Tibial nerve (tissue), 4 donors: ENCODE measurements around the gene TMED1. TPM values are rescaled to one million over a fixed set of nuclear protein-coding genes. Genes with fewer than 3 reads are reported as not detected.

Source experiments
- DNase-seq, 2 donors: peaks; one replicate each; pipeline ENCODE4 v3.0.0-alpha.2; 2019; ENCODE audit warnings: low spot score in 2 of 2
- H3K27ac ChIP-seq, 4 donors: fragments of 200-600 bp; sonication (generic) in 3 of 4; one replicate each; pipeline ENCODE4 v1.5.1; 2017 to 2019; ENCODE audit warnings: mild to moderate bottlenecking in 1 of 4
- H3K27me3 ChIP-seq, 2 donors: fragments of 200-600 bp; sonication (generic) in 1 of 2; one replicate each; pipeline versions ENCODE4 v1.5.1 to v1.6.0; 2017 to 2019
- H3K36me3 ChIP-seq, 3 donors: fragments of 200-600 bp; sonication (generic); one replicate each; pipeline ENCODE4 v1.5.1; 2018 to 2019
- H3K4me1 ChIP-seq, 4 donors: fragments of 200-600 bp; sonication (generic) in 3 of 4; one replicate each; pipeline ENCODE4 v1.5.1; 2017 to 2019
- H3K4me3 ChIP-seq, 4 donors: fragments of 200-600 bp; sonication (generic) in 3 of 4; one replicate each; pipeline ENCODE4 v1.5.1; 2017 to 2019; ENCODE audit warnings: mild to moderate bottlenecking in 1 of 4, moderate library complexity in 1 of 4
- H3K9me3 ChIP-seq, 4 donors: fragments of 200-600 bp; sonication (generic) in 3 of 4; one replicate each; pipeline ENCODE4 v1.5.1; 2017 to 2019
- CTCF ChIP-seq, 5 experiments: fragments of 200-600 bp in 3 of 5; fragments of 450-650 bp in 2 of 5; sonication (generic) in 3 of 5; IDR thresholded peaks; one replicate each; pipeline ENCODE4 v1.5.1; 2016 to 2019; ENCODE audit warnings: antibody characterized with exemption in 5 of 5, mild to moderate bottlenecking in 3 of 5, moderate library complexity in 2 of 5
- EP300 ChIP-seq, 2 donors: sonication (generic); formaldehyde crosslinking; IDR thresholded peaks; one replicate each; pipeline ENCODE4 v1.6.1; 2017; ENCODE audit warnings: antibody characterized with exemption in 2 of 2, mild to moderate bottlenecking in 1 of 2
- POLR2A ChIP-seq, 2 donors: fragments of 450-650 bp; IDR thresholded peaks; one replicate each; pipeline ENCODE4 v1.6.1; 2017; ENCODE audit warnings: antibody characterized with exemption in 2 of 2, mild to moderate bottlenecking in 2 of 2, moderate library complexity in 2 of 2
- WGBS, 2 donors: methylation state at CpG; one replicate each; pipeline ENCODE4 v1.1.5; 2018; 5-methylcytosine and 5-hydroxymethylcytosine counted together
- total RNA-seq, 4 donors: library from RNA; depleted of rRNA; stranded (reverse); fragments of >200 nt; gene quantifications; one replicate each; pipeline ENCODE4 v1.1.0, GENCODE V29; 2016

Gene TMED1
- total RNA-seq, 4 donors from 2014 or later = 18.0 to 33.7 (median 29.7) TPM

GRCh38 chr19:10836479-10837330 is 693 bp upstream of the TMED1 start:
- Histone ChIP-seq H3K36me3 (peaks cover 0 to 25% (median 3%) of the 10 kb centered on the region in 3 donors), H3K4me3 (peak overlapping the region; percentile 64 to 93 (median 85)), H3K4me1 (peaks cover 0 to 17% (median 2%) of the 10 kb centered on the region in 4 donors), H3K27ac (peak overlapping the region; percentile 96 to 99 (median 98)), H3K27me3 (no peaks in the 10 kb centered on the region), H3K9me3 (peaks cover 0 to 9% (median 0%) of the 10 kb centered on the region in 4 donors)
- WGBS, 2 donors = 34 to 37% methylated on average over 37 to 38 of the region's 38 CpGs
- TF ChIP-seq POLR2A (IDR thresholded peaks at IDR 0.05) (peak in 1 of 2 donors; percentile 2), CTCF (IDR thresholded peaks at IDR 0.05) (peak in 1 of 5 experiments; percentile 24), EP300 (IDR thresholded peaks at IDR 0.05) (peak in 1 of 2 donors; percentile 49)
- DNase-seq = peak in 1 of 2 donors; percentile 57

GRCh38 chr19:10835089-10835753 is 791 bp downstream of the TMED1 start:
- H3K4me1 ChIP-seq = peaks cover 0 to 17% (median 2%) of the 10 kb centered on the region in 4 donors
- no peak for DNase-seq
- WGBS, 2 donors = 33 to 59% methylated on average over 23 to 32 of the region's 32 CpGs
- H3K27ac ChIP-seq = peak overlapping the region; percentile 96 to 99 (median 98)
- H3K9me3 ChIP-seq = peaks cover 0 to 9% (median 0%) of the 10 kb centered on the region in 4 donors
- H3K4me3 ChIP-seq = peak overlapping the region; percentile 32 to 87 (median 74)
- H3K27me3 ChIP-seq = no peaks in the 10 kb centered on the region
- TF ChIP-seq POLR2A (IDR thresholded peaks at IDR 0.05) (no peak), EP300 (IDR thresholded peaks at IDR 0.05) (no peak), CTCF (IDR thresholded peaks at IDR 0.05) (no peak)
- H3K36me3 ChIP-seq = peaks cover 0 to 40% (median 14%) of the 10 kb centered on the region in 3 donors

- H3K36me3 ChIP-seq = peaks cover 0 to 57% (median 14%) of the 10 kb centered on the region in 3 donors
These were observed 3.1 kb downstream of the TMED1 start for GRCh38 chr19:10832939-10833296.

GRCh38 chr19:10831987-10832938 is 3.7 kb downstream of the TMED1 start:
- H3K4me1 ChIP-seq = peaks cover 0 to 17% (median 2%) of the 10 kb centered on the region in 4 donors
- no peak for DNase-seq
- H3K4me3 ChIP-seq = no peak overlapping the region
- H3K27ac ChIP-seq = no peak overlapping the region
- peaks cover 0 to 60% (median 14%) of the 10 kb centered on the region in 3 donors for H3K36me3 ChIP-seq
- 69 to 76% methylated on average over 16 to 26 of the region's 28 CpGs for WGBS, 2 donors
- no peak for TF ChIP-seq POLR2A (IDR thresholded peaks at IDR 0.05)
- no peaks in the 10 kb centered on the region for H3K27me3 ChIP-seq
- peaks cover 0 to 6% (median 0%) of the 10 kb centered on the region in 4 donors for H3K9me3 ChIP-seq

More at GRCh38 chr19:10832939-10833296, 3.1 kb downstream of the TMED1 start:
- no peak overlapping the region for H3K27ac ChIP-seq
- no peak for DNase-seq
- TF ChIP-seq POLR2A (IDR thresholded peaks at IDR 0.05) (no peak), CTCF (IDR thresholded peaks at IDR 0.05) (no peak), EP300 (IDR thresholded peaks at IDR 0.05) (no peak)
- 57 to 65% methylated on average over 15 to 18 of the region's 20 CpGs for WGBS, 2 donors
- H3K4me1 ChIP-seq = peaks cover 0 to 17% (median 2%) of the 10 kb centered on the region in 4 donors
- H3K4me3 ChIP-seq = no peak overlapping the region
- no peaks in the 10 kb centered on the region for H3K27me3 ChIP-seq
- H3K9me3 ChIP-seq = peaks cover 0 to 9% (median 0%) of the 10 kb centered on the region in 4 donors
